ENCODE results near the gene TLE2. TPM values are rescaled to one million over a fixed set of nuclear protein-coding genes. Genes with fewer than 3 reads are reported as not detected.

The TLE2 gene
- total RNA-seq, 2 donors from 2014 or later = 61.0 to 66.7 TPM

Other genes starting within 250 kb of the TLE2 start
- gene SGTA, start 246.0 kb downstream of the TLE2 start, total RNA-seq = 10 to 100 TPM; 52.5 to 88.1 TPM
- 10 to 100 TPM; 48.4 to 74.5 TPM for gene THOP1, start 243.8 kb downstream of the TLE2 start, total RNA-seq
- 1 to 10 TPM; 4.1 to 4.8 TPM for gene ZNF554, start 209.4 kb downstream of the TLE2 start, total RNA-seq
- 10 to 100 TPM in 1 of 2 donors, 1 to 10 TPM in 1; 6.7 to 10.7 TPM for gene ZNF555, start 187.8 kb downstream of the TLE2 start, total RNA-seq
- gene ZNF556, start 161.9 kb downstream of the TLE2 start, total RNA-seq = not detected
- 1 to 10 TPM; 2.2 to 2.9 TPM for gene ZNF57, start 128.4 kb downstream of the TLE2 start, total RNA-seq
- gene ZNF77, start 84.3 kb downstream of the TLE2 start, total RNA-seq = 1 to 10 TPM; 2.7 to 3.5 TPM
- 1 to 10 TPM in 1 of 2 donors, under 1 TPM in 1; 0.65 to 1.9 TPM for gene TLE6, start 51.7 kb downstream of the TLE2 start, total RNA-seq
- 100 to 1,000 TPM; 698 to 715 TPM for gene TLE5, start 33.2 kb upstream of the TLE2 start, total RNA-seq
- gene GNA11, start 65.1 kb upstream of the TLE2 start, total RNA-seq = 10 to 100 TPM; 55.1 to 64.3 TPM
- gene GNA15, start 106.8 kb upstream of the TLE2 start, total RNA-seq = 1 to 10 TPM; 4.3 to 6.1 TPM
- 1 to 10 TPM; 1.5 to 1.6 TPM for gene S1PR4, start 149.5 kb upstream of the TLE2 start, total RNA-seq
- 10 to 100 TPM; 32.8 to 48.9 TPM for gene NCLN, start 156.7 kb upstream of the TLE2 start, total RNA-seq
- gene CELF5, start 195.4 kb upstream of the TLE2 start, total RNA-seq = under 1 TPM in 1 of 2 donors, not detected in 1; 0.16 TPM